Stimulated activated CD8-positive, alpha-beta memory T cell treated with anti-CD3 and anti-CD28 coated beads, Interleukin-4, amount 100 ng/mL, for 4 hours (primary cell): ENCODE data around the gene TSEN54.

Experiments used
- DNase-seq, 2 donors: peaks; one replicate each; pipeline ENCODE4 v3.0.0-alpha.2; 2020; ENCODE audit warnings: low read depth in 2 of 2, low spot score in 1 of 2

TSEN54 gene

DNA sequence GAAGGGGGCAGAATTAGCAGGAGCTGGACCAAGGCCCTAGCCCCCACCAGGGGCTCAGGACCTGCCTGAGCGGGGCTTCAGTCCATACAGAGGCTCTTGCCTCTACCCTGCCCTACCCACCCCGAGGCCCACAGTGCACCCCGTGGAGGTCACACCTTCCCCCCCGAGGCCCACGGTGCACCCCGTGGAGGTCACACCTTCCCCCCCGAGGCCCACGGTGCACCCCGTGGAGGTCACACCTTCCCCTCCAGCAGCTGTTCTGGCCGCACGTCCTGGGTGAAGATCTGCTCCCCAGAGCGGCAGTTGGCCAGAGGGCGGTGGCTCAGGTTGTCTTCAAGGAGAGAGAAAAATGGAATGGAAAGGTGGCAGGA, 12.4 kb upstream of the TSEN54 start:
- no peak for DNase-seq

DNA sequence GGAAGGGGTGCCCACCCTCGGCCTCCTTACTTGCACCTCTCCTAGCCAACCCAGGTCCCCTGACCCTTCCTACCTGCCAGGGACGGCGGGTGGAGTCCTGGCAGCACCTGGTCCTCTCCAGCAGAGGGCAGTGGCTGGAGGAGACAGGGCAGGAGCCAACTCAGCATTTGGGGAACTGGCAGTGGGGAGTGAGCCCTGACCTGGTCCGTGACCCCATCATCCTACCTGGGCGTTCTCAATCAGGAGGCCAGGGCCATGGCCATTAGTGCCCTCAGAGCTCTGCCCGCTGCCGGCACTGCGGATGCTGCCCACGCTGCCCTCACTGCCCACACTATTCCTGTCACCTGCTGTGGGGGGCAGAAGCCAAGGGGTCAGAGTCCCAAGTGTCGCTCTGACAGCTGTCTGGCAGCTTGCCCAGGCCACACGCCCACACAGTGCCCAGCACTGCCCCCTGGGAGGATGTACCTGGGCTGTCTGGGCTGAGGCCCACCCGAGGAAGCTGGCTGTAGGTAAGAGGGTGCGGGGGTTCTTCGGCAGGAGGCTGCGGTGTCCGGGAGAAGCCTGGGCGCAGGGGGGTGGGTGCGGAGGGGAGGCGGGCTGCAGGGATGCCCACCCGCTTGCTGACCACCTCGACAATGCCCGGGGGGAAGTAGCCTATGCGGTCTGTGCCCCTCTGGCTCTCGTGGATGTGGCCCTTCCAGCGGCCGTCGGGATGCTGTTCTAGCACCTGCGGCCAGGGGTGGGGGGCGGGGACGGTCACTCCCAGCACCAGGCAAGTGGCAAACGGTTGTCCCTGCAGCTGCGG, 11.8 kb upstream of the TSEN54 start:
- DNase-seq = no peak

DNA sequence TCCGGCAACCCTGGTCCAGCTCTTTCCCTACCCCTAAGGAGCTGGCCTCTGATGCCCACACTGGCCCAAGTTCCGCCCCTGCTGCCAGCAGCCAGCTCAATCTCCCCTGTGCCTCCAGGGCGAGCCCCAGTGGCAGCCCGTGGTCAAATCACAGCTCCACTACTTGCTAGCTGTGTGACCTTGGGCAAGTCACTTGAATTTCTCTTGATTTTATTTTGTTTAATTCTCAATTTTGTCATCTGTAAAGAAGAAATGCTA, 11.2 kb upstream of the TSEN54 start:
- no peak for DNase-seq

DNA sequence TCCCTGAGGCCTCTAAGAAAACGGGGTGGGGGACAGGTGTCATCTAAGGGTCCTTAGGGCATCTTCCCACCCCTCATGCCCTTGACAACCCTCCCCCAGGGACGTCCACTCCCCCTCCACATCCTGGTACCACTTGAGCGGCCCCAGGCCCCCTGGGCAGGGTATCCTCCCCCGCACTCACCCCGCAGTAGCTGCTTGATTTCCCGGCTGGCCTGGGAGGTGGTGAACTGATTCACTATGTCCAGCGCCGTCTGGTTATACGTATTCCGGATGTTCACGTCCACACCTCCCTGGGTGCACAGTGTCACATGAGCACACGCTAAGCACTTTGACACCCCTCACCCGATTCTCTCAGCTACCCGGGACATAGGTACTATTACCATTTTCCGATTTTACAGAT, 10.7 kb upstream of the TSEN54 start:
- DNase-seq = no peak

DNA sequence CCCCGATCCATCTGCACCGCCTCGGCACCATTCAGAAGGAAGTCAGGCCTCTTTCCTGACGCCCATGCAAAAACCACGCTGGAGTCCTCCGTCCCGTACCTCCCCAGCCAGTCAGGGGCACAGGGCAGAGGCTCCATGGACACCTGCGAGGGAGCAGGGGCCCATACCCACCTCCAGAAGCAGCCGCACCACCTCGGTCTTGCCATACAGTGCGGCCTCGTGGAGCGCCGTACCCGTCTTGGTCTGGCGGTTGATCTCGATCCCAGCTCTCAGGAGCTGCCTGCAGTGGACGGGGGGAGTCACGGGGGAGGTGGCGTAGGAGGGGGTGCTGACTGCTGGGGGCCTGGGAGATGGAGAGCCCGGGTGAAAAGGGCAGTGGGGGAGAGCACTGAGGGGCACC, 10.2 kb upstream of the TSEN54 start:
- no peak for DNase-seq

DNA sequence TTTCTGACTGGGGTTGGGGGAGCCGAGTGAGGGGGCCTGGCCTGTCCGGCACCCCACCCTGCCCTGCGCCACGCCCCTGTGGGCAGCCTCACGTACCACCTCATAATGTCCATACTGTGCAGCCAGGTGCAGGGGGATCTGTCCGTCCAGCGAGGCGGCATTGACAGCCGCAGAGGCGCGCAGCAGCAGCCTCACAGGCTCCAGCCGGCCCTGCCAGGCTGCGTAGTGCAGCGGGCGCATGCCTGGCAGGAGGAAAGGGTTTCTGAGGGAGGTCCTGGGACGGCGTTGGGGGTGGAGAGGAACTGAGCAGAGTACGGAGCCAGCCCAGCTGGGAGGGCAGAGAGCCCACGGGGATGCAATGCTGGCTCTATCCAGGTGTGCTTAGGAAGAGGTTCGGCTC, 9.4 kb upstream of the TSEN54 start:
- DNase-seq = no peak

DNA sequence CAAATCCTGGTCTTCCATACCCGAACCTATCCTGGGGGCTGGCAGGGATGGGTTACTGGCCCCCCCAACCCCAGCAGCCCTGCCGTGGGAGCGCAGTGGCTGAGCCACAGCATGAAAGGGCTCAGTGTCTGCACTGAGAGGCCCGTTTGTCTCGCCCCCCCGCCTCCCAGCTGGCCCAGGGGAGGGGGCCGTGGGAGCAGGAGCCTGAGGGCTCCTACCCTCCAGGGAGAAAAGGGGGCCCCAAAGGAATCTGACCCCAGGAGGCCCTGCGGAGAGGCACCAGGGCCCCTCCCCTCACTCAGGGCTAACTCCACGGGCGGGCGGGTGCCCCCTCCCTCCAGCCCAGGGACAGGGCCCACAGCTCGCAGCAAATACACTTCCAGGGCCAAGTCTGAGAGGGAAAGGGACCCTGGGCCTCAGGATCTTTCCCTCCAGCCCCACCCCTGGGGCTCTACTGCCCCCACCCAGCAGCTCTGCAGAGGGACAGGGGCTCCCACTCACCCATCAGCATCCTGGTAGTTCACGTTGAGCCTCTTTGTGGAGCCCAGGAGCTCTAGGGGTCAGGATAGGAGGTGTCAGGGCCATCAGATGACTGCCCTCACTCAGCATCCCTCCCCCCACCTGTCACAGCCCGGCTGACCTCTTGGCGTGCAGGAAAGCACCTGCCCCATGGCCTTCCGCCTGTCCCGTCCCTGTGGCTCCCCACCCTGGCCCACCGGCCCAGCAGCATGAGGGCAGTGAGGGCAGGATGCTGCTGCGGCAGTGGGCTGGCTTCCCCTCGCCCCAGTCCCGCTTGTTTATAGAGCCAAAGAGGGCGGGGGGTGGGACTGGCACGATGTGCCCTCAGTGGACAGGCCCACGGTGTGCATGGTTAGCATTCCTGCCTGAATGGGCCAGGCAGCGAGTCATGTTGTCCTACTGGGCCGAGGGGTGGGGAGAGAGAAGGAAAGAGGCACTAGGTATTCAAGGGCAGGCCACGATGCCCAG, 8.3 kb upstream of the TSEN54 start:
- DNase-seq = no peak

DNA sequence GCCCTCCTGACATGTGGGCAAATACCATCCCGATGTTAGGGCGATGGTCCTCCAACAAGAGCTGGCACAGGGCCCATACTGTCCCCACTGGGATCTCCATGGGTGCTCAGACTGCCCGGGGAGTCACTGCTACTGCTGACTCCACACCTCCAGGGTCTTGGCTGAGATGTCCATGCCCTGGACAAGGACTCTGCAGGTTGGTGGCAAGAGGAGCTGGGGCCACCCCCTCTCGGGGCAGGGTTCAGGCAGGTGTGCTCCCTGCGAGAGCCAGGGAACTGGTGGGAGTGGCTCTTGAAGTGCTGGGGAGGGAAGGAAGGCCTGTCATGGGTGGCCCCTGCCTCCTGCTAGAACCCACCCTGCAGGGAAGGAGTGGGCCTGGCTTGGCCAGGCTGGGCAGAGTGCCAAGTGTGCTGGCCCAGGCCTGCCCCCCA, 7.4 kb upstream of the TSEN54 start:
- no peak for DNase-seq

DNA sequence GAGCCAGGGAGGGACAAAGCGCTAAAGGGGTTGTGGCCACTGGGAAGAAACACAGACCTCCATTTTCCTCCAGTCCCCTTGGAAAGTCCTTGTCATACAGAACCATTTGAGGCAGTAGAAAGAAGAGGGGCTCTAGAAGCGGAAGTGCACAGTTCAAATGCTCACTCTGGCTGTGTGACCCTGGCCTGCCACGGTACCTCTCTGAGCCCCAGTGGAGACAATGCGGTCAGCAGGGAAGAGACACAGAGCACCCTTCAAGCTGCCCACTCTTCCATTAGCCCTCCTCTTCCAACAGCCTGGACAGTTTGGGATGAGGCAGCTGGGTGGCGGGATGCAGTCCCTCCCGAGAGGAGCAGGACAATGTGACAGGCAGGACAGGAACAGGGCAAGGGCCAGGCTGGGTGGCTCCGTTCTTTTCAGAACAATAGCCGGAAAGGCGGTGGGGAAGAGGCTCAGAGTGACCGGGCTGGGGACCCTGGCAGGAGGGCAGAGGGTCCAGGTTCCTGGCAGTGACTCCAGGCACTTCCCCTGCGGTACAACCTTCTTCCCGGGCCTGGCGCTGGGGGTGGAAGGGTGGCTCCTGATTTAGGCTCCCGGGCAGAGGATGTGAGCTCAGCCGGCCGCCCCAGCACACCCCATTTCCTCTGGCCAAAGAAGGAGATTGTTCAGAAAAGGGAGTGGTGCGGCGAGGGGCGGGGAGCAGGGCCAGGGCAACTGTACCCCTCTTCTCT, 6.6 kb upstream of the TSEN54 start:
- no peak for DNase-seq

DNA sequence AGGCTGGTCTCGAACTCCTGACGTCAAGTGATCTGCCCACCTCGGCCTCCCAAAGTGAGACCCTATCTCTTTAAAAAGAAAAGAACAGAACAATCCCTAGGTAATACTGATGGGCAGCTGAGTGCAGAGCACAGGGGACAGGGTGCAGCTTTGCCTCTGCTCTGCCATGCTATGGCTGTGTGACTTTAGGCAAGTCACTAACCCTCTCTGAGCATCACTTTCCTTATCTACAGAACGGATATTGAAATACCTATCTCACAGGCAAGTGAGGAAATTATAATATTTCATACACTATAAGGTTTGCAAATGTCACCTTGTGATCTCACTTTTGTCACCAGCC, 5.1 kb upstream of the TSEN54 start:
- no peak for DNase-seq

DNA sequence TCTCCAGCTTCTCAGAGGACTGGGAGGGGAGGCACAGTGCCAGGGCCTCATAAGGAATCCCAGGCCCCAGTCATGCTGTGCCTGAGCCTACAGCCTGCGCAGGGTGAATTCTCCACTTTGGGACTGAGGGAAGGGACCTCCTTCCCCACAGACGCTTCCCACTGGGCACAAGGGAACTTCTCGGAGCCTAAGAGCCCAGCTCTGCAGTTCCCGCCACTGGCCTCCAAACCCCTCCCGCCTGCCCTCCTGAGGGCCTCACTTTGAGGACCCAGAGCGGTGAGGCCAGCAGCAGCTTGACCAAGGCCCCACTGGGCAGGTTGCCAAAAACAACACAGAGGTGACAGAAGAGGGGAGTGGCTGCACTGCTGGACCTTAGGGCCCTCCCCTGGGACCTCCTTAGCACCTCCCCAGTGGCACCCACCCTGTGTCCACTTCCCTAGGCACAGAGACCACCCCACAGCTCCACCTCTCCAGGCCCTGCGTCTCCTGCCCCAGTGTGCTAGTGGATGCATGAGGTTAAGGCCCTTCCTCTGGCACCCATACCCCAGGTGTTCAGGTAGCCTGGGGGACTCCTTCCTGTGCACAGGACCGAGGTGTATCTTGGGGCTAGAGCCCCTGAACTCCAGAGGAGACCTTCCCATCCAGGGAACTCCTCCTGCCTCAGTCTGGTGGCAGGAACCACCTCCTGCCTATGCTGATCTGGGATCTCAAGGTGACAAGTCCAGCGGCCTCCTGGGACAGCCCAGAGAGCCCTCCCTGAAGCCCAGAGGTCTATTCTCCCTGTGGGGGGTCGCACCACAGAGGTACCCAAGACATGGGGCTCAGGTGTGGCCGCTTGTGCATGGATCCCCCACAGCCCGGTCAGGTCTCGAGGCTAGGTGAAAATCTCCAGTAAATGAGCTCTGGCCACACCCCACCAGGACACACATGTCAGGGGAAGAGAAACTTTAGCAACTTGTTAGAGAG, 4.4 kb upstream of the TSEN54 start:
- no peak for DNase-seq

DNA sequence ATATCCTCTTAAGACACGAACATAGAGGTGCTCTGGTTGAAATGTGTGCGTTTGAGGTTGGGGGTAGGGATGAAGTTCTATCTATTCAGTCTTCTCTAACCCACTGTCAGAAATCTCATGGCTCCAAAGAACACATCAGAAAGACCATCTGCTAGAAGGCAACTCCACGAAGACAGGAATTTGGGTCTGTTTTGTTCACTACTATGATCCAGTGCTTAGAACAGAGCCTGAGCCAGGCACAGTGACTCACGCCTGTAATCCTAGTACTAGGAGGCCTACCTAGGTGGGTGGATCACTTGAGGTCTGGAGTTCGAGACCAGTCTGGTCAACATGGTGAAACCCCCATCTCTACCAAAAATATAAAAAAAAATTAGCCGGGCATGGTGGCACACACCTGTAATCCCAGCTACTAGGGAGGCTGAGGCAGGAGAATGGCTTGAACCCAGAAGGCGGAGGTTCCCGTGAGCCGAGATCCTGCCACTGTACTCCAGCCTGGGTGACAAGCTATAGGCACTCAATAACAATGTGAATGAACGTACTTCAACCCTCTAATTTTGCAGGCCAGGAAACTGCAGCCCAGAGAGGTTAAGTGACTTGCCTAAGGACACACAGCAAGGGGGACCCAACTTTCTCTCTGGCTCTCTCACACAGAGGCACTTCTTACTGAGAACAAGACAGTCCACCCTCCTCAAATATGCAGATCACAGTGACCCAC, 3.2 kb upstream of the TSEN54 start:
- DNase-seq = no peak

DNA sequence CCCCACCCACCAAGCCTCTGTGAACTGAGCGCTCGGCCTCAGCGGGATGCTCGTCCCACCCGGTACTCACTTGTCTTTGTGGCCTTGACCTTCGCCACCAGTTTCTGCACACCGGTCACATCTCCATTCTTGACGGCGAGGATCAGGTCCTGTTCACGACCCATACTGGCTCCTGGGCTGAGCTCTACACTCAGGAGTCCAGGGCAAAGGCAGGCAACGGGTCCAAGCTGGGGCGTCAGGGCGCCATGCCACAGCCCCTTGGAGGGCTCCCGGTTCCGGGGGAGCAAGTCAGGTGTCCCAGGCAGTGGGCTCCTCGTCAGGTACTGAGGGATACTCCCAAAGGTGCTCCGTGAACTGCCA, 2.7 kb upstream of the TSEN54 start:
- DNase-seq = no peak

DNA sequence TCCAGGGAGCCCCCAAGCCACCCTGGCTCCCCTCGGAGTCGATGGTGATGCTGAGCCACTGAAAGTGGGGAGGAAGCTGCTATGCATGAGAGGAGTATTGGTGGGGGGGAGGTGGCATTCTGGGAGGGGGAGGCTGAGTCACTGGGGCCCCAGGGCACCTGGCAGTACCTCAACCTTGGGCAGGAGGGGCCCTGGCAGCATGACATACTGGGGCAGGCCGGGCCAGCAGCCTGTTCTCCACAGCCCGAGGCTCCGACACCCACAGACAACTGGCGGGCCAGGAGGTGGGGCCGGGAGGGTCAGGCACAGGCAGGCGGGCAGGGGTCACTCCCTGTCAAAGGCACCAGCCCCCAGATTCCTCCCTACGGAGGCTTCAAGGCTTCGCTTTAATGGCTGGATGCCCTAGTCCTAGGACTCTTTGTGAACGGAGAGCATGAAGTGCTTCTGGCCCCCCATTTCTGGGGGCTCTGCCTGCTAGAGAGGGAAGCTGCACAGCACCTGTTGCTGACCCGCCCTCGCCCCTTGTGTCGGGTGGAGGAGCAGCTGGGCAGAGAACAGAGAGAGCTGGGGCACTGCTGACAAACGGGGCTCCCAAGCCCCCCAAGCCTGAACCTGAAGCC, 1.9 kb upstream of the TSEN54 start:
- no peak for DNase-seq

DNA sequence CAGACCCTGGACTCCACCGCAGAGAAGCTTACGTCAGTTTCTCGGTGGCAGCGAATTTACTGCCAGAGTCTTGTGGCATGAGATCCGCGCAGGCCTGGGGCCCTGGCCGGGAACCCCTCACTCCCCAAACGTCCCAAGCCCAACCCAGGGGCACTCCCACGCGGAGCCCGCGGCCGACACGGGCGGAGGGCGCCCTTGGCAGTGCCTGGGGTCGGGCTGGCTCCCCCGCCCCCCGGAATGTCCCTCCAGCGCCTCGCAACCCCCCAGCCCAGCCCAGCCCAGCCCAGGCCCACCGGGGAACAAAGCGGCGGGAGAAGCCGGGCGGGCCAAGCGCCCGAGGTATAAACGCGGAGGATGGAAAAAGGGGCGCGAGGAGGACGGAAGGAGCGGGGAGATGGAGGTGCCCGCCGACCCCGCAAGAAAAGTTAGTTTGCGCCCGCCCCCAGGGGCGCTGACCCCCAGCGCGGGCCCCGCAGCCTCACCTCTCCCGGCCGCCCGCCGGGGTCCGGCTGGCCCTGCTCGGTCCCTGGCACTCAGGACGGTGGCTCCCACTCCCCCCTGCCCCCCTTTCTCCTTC, 1.3 kb upstream of the TSEN54 start:
- DNase-seq = no peak

DNA sequence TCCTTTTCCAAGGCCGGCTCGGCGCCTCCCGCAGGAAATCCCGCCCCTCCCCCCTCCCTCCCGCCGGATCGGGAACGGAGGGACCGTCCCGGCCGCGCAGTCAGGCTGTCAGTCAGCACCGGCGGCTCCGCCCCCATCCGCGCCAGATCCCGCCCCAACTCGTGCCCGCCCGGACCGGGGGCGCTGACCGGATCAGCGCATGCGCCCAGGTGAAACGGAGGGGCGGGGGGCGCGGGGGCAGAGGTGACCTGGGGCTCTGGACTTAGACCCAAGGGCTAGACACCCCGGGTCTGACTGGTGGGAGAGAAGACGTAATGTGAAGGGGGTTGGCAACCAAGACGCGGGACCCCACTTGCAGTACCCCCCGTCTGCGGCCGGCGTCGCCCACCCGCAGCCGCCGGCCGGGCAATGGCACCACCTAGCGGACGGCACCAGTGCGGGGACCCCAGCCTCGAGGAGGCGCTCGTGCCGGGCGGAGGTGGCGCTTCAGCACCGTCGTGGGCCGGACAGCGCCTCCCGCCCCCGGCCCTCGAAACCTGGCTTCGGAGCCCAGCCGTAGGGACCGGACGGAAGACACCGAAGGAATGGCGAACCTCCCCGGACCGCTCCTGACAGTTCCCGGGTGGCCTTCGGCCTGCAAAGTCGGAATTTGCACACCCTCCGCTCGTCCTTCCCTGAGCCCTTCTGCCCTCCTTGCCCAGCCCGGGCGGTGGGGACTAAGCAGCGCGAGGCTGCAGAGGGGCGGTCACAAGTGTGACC, 653 bp upstream of the TSEN54 start, which contains the start of gene CASKIN2:
Gene CASKIN2 (minus strand): TSS at position 42 of the 759 bp plus-strand sequence. CDS start 1,733 bp downstream, outside the sequence.
- DNase-seq = peak; percentile 54 to 57

DNA sequence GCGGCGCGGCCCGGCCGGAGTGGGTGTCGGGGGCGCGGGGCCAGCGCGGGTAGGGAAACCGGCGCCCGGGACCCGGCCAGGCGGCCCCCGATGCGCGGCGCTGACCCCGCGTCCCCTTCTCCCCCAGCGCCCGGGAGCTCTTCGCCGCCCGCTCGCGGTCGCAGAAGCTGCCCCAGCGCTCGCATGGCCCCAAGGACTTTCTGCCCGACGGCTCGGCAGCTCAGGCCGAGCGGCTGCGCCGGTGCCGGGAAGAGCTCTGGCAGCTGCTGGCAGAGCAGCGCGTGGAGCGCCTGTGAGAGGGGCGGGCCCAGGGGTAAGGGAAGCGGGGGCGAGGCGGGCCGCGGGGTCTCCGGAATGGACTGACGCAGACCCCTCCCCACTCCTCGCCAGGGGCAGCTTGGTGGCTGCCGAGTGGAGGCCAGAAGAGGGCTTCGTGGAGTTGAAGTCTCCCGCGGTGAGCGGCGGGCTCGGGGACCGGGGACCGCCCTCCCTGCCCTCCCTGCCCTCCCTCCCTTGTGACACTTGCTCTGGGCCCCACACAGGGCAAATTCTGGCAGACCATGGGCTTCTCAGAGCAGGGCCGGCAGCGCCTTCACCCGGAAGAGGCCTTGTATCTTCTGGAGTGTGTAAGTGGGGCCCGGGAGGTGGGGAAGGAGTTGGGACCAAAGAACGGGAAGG, 430 bp downstream of the TSEN54 start:
- DNase-seq = no peak

DNA sequence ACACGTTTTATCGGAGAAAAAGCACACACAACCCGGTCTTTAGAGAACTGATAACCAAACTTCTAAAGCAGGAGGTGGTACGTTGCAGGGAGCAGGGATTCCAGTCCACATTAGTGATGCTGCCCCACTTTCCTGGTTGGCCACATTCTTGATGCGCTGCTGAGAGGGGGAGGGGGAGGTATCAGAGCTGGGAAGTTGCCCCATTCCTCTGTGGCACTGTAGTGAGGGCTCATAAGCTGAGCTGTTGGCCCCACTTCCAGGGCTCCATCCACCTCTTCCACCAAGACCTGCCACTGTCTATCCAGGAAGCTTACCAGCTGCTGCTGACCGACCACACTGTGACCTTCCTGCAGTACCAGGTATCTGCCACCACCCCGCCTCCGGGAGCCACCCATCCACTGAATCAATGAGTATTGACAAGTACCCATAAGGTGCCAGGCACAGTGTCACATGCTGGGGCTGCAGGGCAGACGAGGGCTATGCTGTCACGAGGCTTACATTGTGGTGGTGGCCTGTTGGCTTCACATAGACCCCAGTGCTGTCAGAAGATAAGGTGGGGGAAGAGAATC, 1.1 kb downstream of the TSEN54 start:
- no peak for DNase-seq
